Activated T-cell treated with anti-CD3 and anti-CD28 coated beads, Interleukin-2, amount 50 U/mL, for 1 hour (primary cell): ENCODE measurements around the gene CLEC1B.
"Not testable (repeated sequence)": the region's sequence is repeated elsewhere in the genome, so short reads cannot be mapped to it uniquely, and the experiment has no call there.

Source experiments
- DNase-seq: peaks from one replicate; pipeline ENCODE4 v3.0.0-alpha.2; 2020

Gene CLEC1B

DNA sequence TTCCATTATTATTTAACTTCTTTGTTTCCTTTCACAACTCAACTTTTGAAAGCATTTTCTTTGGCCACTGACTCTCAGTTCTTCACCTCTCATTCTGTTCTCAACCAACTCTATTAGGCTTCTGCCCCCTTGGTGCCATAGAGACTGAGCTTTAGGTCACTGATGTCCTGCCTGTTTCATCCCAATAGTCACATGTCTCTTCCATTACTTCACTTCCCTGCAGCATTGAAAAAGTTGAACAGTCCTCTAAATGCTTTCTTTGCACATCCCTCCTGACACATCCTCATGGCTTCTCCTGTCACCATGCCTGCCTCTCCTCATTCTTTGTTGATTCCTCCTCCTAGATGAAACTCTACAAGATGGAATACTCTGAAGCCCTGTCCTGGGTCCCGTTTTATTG is 25.0 kb downstream of the CLEC1B start:
- no peak for DNase-seq

DNA sequence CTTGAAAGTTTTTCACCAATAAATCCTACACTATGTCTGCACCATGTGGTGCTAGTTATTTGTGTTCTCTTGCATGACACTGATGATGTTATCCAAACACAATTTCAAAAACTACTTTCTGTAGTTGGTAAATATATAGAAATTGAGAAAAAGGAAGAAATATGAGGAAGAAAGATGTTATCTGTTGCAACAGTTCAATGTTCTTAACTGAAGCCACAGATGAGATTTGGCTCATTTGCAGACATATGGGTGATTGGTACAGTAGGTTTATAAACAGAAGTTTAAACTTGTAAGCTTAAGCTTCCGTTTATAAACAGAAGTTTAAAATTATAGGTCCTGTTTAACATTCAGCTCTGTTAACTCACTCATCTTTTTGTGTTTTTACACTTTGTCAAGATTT is 27.7 kb downstream of the CLEC1B start, which contains the start of gene CLEC12A:
CLEC12A (plus strand) TSS at position 229 of the 400 bp plus-strand sequence. CDS start 188 bp downstream, outside the sequence.
- DNase-seq = no peak

DNA sequence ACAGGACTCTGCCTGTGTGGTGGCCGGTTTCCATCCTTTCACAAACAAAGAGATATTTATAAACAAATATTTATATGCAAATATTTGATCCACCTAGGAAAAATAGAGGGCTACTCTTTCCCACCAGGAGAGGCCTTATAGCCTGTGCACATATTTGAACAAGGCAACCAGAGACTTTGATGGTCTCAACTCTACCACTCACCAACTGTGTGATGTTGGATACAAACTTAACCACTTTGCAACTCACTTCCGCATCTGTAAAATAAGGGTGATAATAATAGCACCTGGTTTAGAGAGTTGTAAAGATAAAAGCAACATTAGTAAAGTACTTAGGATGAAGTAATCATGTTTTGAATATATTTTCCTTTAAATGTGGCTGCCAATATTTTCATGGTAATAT is 29.2 kb downstream of the CLEC1B start:
- DNase-seq = no peak

DNA sequence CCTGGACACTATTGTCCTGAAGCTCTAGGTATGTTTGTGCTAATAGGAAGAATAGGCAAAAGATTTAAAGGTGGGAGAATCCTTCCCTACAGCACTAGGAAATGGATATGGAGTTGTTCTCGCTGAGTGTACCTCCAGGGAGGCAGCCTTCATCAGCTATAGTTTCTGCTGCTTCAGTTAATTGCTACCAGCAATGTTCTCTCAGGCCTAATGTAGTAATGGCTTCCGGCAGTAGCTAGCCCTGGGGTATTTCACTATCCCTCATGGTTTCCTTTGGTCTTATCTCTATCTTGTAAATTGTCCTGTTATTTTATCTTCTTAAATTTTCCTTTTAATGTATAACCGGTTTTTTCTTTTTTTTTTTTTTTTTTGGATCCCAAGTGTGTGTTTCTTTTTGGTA is 37.0 kb downstream of the CLEC1B start:
- no peak for DNase-seq

DNA sequence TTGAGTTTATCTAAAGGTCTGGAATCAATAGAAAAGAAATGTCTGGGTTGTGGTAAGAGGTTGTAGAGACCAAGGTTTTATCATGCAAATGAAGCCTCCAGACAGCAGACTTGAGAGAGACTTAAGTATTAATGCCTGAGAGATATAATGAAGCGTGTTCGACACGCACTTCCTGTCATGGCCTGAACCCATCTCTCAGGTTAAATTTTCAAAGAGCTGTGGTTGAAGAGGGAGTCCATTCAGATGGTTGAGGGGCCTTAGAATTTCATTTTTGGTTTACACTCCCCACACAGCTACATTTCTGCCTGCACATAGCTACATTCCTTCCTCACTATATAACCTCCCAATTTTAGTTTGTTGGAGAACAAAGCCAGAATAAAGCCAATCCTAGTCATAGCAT is 37.8 kb downstream of the CLEC1B start:
- no peak for DNase-seq

DNA sequence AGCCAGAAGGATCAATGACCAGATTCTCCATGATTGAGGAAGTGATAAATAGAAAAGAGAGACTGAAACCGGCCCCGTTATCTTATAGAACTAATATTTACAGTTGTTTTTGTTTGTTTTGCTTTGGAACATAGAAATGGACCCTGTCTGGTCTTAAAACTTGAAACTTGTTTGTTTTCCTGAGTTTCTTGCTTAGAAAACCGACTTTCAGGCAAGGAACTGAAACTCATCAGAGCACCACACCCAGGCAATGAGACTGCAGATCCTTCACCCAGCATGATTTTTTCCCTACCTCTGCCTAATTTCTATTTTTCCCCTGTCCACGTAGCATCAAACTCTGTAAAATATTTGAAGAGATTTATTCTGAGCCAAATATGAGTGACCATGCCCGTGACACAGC is 38.3 kb downstream of the CLEC1B start:
- DNase-seq = no peak

DNA sequence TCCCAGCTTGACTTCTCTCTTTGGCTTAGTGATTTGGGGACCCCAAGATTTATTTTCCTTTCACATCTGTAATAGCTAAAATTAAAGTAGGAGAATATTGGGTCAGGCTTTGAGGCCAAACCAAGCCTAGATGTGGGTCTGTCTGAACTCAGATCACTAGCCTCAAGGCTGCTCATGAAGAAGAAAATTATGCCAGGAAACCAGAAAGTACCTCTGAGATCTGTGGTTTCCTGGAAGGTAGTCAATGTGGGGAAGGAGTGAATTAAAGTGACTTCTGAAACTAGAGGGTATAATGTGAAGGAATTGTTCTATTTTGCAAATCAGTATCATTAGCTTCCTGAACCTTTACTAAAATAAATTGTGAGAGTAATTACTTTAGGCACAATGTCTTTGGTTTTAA is 41.1 kb downstream of the CLEC1B start:
- DNase-seq = no peak

DNA sequence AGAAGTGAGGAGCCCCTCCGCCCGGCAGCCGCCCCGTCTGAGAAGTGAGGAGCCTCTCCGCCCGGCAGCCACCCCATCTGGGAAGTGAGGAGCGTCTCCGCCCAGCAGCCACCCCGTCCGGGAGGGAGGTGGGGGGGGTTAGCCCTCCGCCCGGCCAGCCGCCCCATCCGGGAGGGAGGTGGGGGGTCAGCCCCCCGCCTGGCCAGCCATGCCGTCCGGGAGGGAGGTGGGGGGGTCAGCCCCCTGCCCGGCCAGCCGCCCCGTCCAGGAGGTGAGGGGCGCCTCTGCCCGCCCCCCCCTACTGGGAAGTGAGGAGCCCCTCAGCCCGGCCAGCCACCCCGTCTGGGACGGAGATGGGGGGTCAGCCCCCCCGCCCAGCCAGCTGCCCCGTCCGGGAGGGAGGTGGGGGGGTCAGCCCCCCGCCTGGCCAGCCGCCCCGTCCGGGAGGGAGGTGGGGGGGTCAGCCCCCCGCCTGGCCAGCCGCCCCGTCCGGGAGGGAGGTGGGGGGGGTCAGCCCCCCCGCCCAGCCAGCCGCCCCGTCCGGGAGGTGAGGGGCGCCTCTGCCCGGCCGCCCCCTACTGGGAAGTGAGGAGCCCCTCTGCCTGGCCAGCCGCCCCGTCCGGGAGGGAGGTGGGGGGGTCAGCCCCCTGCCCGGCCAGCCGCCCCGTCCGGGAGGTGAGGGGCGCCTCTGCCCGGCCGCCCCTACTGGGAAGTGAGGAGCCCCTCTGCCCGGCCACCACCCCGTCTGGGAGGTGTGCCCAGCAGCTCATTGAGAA is 45.8 kb downstream of the CLEC1B start:
- not testable (repeated sequence) for DNase-seq

DNA sequence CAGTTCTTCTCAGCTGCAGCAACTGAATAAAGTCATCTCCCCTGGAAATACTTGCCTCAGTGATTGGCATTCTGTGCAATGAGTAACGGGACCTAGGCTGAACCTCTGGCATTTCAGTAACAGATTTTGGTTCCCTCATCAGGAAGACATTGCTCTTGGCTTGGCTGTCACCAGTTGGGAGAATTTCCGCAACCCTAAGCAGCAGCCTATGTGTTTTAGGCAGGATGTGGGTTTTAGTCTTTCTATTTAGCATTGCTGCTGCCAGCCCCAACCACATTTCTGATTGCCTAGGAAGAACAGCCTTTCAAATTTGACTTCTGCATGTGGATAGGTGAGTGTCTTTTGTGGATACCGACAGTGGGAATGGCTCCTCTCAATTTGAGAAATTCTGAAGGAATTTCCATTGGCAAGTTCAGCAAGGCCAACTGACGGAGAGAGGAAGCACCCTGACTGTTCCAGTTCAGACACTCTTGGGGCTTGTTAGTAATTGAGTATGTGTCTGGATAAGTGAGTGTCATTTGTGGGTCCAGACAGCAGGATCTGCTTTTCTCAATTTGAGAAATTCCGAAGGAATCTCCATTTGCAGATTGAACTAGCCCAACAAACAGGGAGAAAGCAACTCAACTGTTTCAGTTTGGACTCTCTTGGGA is 47.8 kb downstream of the CLEC1B start:
- DNase-seq = peak; percentile 24

DNA sequence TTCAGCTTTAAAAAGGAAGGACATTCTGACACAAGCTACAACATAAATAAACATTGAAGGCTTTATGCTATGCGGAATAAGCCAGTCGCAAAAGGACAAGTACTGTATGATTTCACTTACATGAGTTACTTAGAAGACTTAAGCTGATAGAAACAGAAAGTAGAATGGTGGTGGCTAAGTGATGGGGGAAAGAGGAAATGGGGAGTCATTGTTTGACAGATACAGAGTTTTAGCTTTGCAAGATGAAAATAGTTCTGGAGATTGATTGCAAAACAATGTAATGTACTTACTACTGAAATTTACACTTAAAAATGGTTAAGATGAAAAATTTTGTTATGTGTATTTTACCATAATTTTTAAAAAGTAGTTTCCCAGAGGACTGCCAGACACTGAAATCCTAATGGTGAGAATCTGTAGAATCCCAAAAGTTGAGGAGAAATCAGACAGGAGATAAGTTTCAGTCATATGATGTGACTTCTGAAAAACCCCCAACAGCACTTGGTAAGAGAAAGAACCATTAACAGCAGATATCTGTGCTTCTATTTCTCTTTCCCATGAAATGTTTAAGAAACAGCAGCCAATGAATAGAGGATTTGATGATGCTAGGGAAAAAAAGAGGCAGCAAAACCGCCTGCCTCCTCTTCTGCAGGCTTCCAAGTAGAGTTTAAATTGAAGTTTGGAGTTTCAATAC is 50.2 kb downstream of the CLEC1B start:
- DNase-seq = no peak

DNA sequence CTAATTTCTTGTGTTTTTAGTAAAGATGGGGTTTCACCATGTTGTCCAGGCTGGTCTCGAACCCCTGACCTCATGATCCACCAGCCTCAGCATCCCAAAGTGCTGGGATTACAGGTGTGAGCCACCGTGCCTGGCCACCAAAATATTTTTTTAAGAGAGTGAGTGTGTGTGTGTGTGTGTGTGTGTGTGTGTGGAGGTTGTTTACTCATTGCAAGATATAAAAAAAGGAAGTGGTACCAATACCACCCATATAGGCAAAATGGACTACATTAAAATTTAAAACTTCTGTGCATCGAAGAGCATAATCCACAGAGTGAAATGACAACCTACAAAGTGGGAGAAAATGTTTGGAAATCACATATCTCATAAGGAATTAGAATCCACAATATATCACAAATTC is 51.2 kb downstream of the CLEC1B start:
- no peak for DNase-seq

DNA sequence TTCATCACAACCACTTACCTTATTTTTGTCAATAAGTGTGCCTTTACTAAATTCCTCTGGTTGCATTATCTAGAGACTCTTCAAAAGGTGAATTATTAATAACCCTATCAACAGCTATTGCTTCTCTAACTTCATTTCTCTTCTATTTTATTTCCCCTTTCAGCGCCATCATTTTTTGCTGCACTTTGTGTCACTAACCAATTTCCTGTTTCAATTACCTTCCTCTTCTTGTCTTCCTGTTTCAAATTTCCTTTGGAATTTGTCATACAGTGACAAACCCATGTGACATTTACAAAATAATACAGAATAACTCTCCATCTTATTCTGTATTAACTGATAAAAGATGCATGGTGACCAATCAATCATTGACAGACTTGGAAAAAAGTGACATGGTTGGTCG is 54.5 kb downstream of the CLEC1B start:
- DNase-seq = no peak

DNA sequence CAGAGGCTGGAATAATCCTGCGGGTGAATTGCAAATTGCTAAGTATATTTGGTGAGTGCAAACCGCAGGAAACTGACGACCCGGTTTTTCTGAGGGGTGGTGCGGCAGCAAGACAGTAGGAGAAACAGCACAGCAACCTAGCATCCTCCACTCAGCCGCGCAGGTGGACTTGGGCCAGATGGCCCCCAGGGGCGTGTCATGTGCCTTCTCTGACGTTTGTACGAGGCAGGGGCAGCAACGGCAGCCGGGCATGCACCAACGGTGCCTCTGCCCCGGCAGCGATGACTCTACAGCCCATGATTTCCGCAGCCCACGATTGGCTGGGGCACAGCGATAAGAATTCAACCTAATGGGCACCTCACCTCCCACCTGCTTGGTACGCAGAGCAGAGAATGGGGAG is 55.7 kb downstream of the CLEC1B start:
- peak; percentile 23 for DNase-seq
